HG03196 (cell line): ENCODE data around the gene ORM2.

ENCODE experiments used
- ATAC-seq: cut with Tn5 transposase; IDR thresholded peaks from one replicate; pipeline ENCODE4 v1.9.1; 2021; ENCODE audit not compliant: unreplicated experiment

Gene ORM2

GRCh38 chr9:114291886-114292590, 37.6 kb upstream of the ORM2 start:
- ATAC-seq, result no peak

GRCh38 chr9:114294664-114295063, 35.0 kb upstream of the ORM2 start:
- no peak for ATAC-seq

GRCh38 chr9:114296338-114296737, 33.3 kb upstream of the ORM2 start:
- ATAC-seq, result no peak

GRCh38 chr9:114299286-114300152, 30.1 kb upstream of the ORM2 start:
- ATAC-seq, result no peak

GRCh38 chr9:114300153-114300845, 29.4 kb upstream of the ORM2 start:
- ATAC-seq, result no peak

GRCh38 chr9:114300846-114301797, 28.5 kb upstream of the ORM2 start:
- ATAC-seq, result no peak

- ATAC-seq, result no peak
Measured at GRCh38 chr9:114301798-114302565, 27.7 kb upstream of the ORM2 start.

GRCh38 chr9:114302727-114303126, 26.9 kb upstream of the ORM2 start:
- ATAC-seq, result no peak

GRCh38 chr9:114303571-114303970, 26.1 kb upstream of the ORM2 start:
- no peak for ATAC-seq

- ATAC-seq, result no peak
Measured at GRCh38 chr9:114303977-114304376, 25.7 kb upstream of the ORM2 start.

GRCh38 chr9:114304416-114305188, 25.1 kb upstream of the ORM2 start:
- ATAC-seq, result no peak

- ATAC-seq, result no peak
Measured at GRCh38 chr9:114307899-114308267, 21.8 kb upstream of the ORM2 start.

GRCh38 chr9:114308361-114308950, 21.2 kb upstream of the ORM2 start:
- ATAC-seq, result no peak

- ATAC-seq, result no peak
Measured at GRCh38 chr9:114309096-114309495, 20.6 kb upstream of the ORM2 start.

GRCh38 chr9:114310471-114311450, 18.9 kb upstream of the ORM2 start:
- no peak for ATAC-seq

GRCh38 chr9:114311571-114312512, 17.8 kb upstream of the ORM2 start:
- ATAC-seq, result no peak

- no peak for ATAC-seq
Measured at GRCh38 chr9:114312513-114312875, 17.2 kb upstream of the ORM2 start.
